WI38 (cell line): ENCODE results near the gene SLFN11.
"Not testable (repeated sequence)": the region's sequence is repeated elsewhere in the genome, so short reads cannot be mapped to it uniquely, and the experiment has no call there.

ENCODE experiments used
- H3K4me3 ChIP-seq: 2 replicates; pipeline ENCODE4 v1.5.1; 2011; ENCODE audit warnings: low read depth, mild to moderate bottlenecking, control low read depth, low read length
- TF ChIP-seq, protein P1 (sequence below): IDR thresholded peaks from 2 replicates; pipeline ENCODE4 v1.5.1; 2012; ENCODE audit warnings: low read depth, mild to moderate bottlenecking, control low read depth, low read length

Gene SLFN11

DNA sequence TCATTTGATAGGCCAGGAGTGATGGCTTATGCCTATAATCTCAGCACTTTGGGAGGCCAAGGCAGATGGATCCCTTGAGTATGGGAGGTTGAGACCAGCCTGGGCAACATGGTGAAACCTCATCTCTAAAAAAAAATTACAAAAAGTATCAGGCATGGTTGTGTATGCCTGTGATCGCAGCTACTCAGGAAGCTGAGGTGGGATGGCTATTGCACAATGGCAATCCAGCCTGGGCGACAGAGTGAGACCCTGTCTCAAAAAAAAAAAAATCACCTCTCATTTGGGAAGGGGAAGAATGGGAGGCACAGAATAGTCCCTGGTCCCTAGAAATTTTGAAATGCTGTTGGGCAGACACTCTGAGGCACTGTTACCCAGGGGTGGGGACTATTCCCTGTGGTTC lies 35.2 kb downstream of the SLFN11 start:
- TF ChIP-seq, protein P1, sequence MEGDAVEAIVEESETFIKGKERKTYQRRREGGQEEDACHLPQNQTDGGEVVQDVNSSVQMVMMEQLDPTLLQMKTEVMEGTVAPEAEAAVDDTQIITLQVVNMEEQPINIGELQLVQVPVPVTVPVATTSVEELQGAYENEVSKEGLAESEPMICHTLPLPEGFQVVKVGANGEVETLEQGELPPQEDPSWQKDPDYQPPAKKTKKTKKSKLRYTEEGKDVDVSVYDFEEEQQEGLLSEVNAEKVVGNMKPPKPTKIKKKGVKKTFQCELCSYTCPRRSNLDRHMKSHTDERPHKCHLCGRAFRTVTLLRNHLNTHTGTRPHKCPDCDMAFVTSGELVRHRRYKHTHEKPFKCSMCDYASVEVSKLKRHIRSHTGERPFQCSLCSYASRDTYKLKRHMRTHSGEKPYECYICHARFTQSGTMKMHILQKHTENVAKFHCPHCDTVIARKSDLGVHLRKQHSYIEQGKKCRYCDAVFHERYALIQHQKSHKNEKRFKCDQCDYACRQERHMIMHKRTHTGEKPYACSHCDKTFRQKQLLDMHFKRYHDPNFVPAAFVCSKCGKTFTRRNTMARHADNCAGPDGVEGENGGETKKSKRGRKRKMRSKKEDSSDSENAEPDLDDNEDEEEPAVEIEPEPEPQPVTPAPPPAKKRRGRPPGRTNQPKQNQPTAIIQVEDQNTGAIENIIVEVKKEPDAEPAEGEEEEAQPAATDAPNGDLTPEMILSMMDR = no peak

GRCh38 chr17:35337364-35337763 lies 36.1 kb downstream of the SLFN11 start:
- no peak overlapping the region for H3K4me3 ChIP-seq
- TF ChIP-seq, protein P1 = no peak

More for the DNA sequence above, 35.2 kb downstream of the SLFN11 start:
- no peak overlapping the region for H3K4me3 ChIP-seq

DNA sequence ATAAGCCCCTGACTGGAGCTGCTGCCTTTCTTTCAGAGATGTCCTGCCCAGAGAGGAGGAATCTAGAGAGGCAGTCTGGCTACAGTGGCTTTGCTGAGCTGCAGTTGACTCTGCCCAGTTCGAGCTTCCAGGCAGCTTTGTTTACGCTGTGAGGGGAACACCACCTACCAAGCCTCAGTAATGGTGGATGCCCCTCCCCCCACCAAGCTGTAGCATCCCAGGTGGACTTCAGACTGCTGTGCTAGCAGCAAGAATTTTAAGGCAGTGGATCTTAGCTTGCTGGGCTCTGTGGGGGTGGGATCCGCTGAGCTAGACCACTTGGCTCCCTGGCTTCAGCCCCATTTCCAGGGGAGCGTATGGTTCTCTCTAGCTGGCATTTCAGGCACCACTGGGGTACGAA lies 39.8 kb downstream of the SLFN11 start:
- not testable (repeated sequence) for H3K4me3 ChIP-seq

DNA sequence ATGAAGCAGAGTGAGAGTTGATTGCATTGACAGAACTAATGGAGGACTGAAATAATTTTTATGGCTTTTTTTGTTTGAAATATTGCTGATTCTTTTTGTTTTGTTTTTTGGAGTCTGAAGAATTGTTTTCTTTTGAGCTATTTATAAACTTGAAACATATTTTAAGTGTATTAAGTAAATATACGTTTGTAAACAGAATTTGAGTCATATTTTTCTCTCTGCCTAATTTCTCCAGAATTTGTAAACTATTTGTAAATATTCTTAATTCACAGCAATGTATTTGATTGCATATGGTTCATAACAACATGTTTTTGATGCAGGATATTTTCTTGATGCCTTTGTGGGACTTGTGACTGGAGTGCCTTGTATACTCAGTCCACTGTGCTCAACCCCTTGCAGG lies 50.7 kb downstream of the SLFN11 start:
- TF ChIP-seq, protein P1 = no peak
- no peak overlapping the region for H3K4me3 ChIP-seq

DNA sequence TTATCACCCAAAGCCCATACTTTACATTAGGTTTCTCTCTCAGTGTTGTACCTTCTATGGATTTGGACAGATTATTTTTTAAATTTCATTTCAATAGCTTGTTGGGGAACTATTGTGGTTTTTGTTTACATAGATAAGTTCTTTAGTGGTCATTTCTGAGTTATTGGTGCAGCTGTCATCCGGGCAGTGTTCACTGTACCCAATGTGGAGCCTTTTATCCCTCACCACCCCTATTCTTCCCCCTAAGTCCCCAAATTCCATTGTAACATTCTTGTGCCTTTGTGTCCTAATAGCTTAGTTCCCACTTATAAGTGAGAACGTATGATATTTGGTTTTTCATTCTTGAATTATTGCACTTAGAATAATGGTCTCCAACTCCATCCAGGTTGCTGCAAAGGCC lies 57.5 kb downstream of the SLFN11 start:
- TF ChIP-seq, protein P1 = no peak
- H3K4me3 ChIP-seq = no peak overlapping the region

- no peak overlapping the region for H3K4me3 ChIP-seq
- TF ChIP-seq, protein P1 = no peak
These were observed 58.1 kb downstream of the SLFN11 start for GRCh38 chr17:35315283-35315682.

DNA sequence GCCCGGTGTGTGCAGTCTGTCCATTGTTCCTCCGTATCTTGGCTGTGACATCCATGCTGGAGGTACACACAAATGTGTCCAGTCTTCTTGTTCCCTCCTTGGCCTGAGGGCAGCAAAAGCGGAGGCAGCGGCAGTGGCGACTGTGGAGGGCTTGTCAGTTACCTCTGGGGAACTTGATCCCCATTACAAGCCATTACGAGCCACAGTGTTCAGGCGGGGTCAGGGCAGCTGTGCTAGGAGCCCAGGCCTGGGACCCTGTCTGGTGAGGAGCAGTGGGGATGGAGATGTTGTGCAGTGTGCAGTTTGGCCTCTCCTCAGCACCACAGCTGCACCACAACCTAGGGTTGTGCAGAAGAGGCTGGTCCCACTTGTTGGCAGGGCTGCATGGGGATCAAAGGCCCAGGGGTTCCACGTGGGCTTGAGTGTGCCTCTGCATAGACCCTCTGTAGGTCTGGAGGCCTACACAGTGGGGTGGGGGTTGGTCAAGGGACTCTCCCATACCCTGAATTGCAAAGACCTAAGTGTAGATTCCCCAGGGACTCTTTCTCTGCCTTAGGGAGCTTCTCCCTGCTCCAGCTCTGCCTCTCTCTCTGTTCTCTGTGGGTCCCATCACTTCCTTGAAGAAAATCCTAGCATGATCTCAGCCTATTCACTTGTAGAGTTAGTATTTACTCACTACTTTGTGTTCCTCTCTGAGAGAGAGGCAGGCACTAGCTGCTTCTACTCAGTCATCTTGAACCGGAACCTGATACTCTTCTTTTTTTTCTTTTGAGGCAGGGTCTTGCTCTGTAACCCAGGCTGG lies 58.8 kb downstream of the SLFN11 start:
- TF ChIP-seq, protein P1 = no peak
- no peak overlapping the region for H3K4me3 ChIP-seq
